HG02852 (cell line): Measurements from ENCODE around the gene ARL3.

ENCODE experiments used
- ATAC-seq: cut with Tn5 transposase; IDR thresholded peaks from one replicate; pipeline ENCODE4 v1.9.1; 2021; ENCODE audit warnings: mild to moderate bottlenecking, moderate library complexity; ENCODE audit not compliant: unreplicated experiment

ARL3 gene

GRCh38 chr10:102653060-102653459 is 61.1 kb downstream of the ARL3 start:
- ATAC-seq, result no peak

DNA sequence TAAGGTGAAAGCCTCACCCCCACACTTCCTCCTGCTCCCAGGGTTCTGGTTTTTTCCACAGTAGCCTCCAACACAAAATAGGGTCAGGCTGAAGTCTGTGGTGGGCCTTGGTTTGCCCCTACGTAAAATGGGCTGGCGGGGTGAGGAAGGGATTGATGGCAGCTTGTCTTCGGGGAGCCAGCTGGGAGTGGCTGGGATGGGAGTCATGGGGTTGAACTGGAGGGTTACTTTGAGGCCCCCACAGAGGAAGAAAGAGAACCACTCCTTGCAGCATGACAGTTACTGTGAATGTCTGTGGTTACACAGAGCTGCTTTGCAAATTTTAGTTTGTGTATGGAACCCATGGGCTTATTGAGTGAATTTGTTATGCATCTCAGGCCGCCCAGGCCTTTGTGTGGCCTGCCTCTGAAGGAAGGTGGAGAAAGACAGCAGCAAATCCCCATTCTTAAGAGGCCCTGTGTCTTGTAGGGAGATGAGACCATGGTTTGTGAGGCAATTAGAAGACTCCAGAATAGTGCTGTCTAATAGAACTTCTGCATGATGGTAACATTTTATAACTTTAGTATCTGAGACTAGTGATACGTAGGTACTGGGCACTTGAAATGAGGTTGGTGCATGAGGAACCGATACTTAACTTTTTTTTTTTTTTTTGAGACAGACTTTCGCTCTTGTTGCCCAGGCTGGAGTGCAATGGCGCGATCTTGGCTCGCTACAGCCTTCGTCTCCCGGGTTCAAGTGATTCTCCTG is 61.9 kb downstream of the ARL3 start:
- ATAC-seq, result peak; percentile 58

DNA sequence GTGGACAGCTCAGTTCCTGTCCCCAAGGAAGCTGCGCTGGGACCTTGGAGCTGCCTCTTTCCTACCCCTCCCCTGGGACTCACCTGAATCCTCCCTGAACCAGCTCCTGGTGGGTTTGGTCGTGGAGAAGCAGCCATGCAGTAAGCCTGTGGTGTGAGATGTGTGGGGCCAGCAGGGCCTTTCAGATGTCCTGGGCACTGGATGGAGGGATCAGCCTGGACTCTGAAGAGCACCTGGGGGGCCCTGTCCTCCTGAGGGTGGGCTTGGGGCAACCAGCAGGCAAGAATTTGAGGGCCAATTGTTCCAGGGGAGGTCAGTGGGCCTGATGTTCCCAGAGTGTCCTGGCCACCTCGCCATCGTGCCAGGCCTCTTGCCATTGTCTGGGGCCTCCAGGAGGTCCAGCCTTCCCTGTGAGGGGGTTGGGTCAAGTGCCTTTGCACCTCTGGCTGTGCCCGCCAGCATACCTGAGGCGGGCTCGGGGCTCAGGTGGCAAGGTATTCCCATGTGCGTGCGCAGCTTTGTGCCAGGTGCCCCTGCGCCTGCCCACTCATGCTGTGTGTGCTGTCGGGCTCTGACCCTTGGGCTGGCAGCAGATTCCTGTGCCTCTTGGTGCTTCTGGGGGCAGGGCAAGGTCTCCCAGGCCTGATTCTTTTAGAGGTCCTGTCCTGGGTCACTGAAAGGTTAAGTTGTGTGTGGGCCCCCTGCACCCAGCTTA is 62.6 kb downstream of the ARL3 start:
- ATAC-seq, result no peak

- ATAC-seq, result no peak
Measured at GRCh38 chr10:102650655-102651454, 63.3 kb downstream of the ARL3 start.

DNA sequence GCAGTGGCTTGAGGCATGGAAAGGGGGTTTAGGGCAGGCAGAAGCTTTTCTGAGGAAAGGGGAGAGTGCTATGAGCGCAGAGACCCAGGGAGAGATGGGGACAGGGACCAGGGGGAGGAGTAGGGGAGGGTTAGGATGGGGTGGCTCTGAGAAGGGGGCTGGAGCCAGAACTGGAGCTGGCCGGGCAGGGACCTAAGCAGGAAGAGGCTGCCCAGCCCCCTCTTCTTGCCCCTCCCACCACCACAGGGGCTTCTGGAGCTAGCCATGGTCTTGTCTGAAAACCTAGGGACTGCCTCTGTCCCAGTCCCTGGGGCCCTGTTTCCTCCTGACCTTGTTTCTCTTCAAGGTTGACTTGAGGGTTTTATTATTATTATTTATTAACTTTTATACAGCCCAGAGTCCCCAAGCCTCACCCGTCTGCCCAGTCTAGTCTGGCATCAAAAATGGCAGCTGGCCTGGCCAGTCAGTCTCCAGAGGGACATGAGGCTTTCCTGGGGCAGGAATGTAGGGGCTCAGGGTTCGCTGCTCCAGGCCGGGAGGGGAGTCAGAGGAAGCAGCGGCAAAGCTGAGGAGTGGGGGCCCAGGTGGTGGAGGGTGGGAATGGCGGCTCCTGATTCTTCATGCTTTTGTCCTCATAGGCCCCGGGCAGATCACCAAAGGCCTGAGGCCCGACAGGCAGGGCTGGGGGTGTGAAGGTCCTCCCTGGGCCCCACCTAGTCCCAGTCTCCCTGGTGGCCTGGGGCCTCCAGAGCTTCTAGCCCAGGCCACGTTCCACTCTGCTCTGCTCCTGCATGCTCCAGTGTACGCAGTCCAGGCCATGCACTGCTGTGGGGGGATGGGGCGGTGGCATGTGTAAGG is 64.2 kb downstream of the ARL3 start:
- no peak for ATAC-seq

- ATAC-seq, result no peak
Measured at GRCh38 chr10:102648889-102649796, 65.1 kb downstream of the ARL3 start.

- no peak for ATAC-seq
Measured at GRCh38 chr10:102648269-102648888, 65.8 kb downstream of the ARL3 start.

GRCh38 chr10:102647443-102648268 is 66.5 kb downstream of the ARL3 start:
- no peak for ATAC-seq

- no peak for ATAC-seq
Measured at GRCh38 chr10:102646610-102647442, 67.4 kb downstream of the ARL3 start.

DNA sequence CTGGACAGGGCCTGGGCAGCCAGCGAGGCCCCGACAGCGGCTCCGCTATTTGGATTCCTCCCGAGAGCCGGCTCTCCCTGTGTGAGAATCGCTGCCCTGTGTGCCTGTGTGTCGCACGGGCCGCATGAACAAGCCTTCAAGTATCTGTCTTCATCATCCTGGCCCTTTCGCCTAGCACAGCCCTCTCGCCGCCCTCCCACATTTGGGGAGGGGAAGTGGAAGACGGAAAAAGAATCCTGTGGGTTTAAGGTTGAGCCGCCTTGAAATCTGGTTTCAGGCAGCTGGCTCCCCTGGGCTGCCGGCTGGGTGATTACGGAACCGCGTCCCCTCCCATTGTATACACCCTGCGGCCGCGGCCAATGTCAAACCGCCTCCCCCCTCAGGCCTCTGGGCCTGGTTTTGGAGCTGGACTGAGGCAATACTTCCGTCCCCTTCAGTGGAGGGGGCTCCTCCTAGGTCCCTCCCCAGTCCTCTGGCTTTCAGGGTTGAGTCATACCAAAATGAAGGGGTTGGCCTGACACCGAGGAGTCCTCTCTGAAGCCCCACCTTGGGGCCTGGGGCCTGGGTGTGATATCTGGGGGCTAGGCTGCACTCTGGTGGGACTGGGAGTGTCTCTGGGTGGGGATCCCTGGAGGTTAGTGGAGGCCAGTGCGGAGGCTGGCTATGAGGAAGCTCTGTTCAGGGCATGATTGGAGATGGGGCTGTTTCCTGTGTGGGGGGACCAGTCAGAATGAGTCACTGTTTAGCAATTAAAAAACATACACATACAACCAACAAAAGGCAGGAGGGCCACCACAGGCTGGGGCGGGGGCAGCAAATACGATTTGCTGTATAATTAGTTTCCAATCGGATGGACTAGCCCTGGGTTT is 68.2 kb downstream of the ARL3 start:
- ATAC-seq, result peak; percentile 38

GRCh38 chr10:102645388-102645740 is 68.8 kb downstream of the ARL3 start:
- no peak for ATAC-seq

- no peak for ATAC-seq
Measured at GRCh38 chr10:102644646-102645387, 69.4 kb downstream of the ARL3 start.

GRCh38 chr10:102644066-102644645 is 70.0 kb downstream of the ARL3 start, which contains the start of gene TRIM8:
Gene TRIM8, plus strand, starts transcription at chr10:102644479. Its CDS starts 139 bp downstream, at chr10:102644618.
- ATAC-seq, result no peak

GRCh38 chr10:102643336-102644065 is 70.7 kb downstream of the ARL3 start:
- ATAC-seq, result no peak
